Suppressor macrophage (primary cell): ENCODE measurements around the gene RFTN1.
A peak's percentile ranks its signal among the peaks of the same experiment; 100 is the strongest.

Experiments
- DNase-seq, 4 experiments: peaks; one replicate each; pipeline ENCODE4 v3.0.0-alpha.2; 2020 to 2022

RFTN1 gene

GRCh38 chr3:16299746-16300145, 213.8 kb downstream of the RFTN1 start:
- DNase-seq: no peak

DNA sequence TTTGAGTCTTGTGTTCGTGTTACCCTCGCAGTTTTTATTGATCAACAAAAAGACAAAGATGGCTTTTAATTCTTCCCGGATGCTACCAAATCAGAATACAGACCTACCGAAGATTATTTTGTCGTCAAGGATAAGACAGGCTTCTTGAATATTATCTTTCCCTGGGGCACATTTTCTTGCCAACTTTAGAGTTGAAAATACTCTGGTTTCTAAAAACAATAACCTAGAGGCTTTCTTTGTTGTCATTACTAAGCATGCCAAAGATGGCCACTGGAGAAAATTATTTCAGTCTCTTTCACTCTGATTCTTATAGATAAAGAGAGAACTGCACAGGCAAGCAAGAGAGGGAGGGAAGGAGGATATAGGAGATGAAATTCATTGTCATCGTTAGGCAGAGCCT, 214.6 kb downstream of the RFTN1 start:
- DNase-seq: no peak

GRCh38 chr3:16297997-16298885, 215.3 kb downstream of the RFTN1 start:
- DNase-seq: no peak

GRCh38 chr3:16295298-16295890, 218.1 kb downstream of the RFTN1 start:
- no peak for DNase-seq

DNA sequence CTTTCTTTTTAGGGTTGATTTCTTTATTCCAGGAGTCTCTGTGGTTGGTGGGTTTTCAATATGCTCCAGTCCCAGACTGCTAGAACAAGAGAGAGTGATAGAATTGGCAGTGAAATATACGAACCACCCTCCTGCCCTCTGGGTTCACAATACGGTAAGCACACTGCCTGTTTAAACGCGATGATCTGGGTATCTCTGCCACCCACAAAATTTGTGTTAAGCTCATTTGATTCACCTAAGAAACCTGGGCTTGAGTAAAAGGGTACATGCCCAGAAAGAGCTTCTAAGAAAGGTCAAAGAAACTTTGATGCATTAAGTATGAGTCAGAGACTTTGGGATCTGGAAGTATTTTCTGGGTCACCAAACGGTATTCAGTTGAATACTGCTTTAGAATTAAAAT, 218.7 kb downstream of the RFTN1 start:
- no peak for DNase-seq

DNA sequence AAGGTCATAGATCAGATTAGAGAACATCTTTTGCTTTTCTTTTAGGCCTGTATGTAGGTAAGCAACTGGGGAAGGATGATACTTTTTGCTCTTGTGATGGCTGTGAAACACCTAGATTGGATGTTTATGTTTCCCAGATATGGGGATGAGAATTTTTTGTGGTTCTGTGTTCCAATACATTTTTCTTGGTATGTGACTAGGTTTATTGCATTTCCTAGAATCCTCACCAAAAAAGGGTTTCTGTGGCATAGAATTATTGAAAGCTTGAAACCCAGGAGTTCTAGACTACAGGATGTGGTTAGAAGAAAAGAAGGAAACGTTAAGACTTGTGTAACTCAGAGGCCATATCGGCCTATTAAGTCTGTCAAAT, 222.7 kb downstream of the RFTN1 start:
- peak in 2 of 4 experiments; percentile 26 to 43 for DNase-seq

GRCh38 chr3:16290007-16290826, 223.3 kb downstream of the RFTN1 start:
- peak; percentile 69 to 79 (median 70) for DNase-seq

- no peak for DNase-seq
These were observed 224.2 kb downstream of the RFTN1 start for GRCh38 chr3:16289144-16289889.

- no peak for DNase-seq
These were observed 224.8 kb downstream of the RFTN1 start for GRCh38 chr3:16288664-16289063.

DNA sequence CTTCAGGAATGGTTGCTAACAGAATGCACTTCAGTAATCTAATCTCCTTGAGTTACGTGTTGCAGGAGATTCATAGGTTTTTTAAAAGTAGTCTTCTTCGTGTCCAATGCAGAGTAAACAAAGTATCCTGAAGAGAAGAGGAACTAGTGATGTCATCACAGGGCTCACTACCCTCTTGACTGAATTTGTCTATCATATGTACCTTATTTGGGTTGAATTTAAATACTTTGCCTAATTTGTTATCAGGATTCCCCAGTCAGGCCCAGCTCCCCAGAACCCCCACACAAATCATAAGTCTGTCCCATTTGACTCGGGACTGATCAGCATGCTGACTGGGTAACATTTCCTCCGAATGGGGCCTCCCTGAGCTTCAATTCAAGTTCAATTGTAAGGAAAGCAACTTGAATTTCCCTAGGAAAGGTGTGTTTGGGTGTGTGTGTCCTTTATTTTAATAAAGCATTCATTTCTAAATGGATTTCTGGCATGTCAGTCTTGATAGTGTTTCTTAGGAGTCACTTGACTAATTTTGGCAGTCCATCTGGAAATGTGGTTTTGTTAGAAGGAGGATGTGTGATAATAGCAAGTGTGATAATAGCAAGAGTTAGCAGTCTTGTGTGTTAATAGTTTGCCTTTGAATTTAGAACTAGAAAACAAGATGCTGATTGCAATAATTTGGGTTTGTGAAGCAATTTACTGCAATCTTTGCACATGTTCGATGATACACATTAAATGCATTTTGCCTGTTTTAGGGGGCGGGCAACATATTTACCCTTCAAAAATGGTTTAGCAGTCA, 226.6 kb downstream of the RFTN1 start:
- peak in 2 of 4 experiments; percentile 49 to 52 for DNase-seq

DNA sequence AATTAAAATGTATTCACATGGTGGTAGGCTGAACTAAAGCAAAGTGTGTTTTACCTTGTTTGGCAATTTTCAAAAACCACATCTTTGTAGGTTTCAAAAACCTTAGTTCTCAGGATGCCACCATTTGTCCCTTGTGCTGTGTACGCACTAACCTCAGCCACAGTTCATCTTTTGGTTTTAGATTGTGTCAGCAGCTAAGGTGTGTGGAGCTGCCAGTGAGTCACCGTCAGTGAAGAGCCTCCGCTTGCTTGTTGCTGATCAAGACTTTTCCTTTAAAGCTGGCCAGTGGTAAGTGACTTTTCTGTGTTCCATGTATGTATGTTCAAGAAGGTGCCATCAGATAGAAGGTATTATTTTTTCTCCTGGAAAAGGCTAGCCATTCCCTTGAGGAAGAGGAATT, 227.3 kb downstream of the RFTN1 start:
- no peak for DNase-seq

GRCh38 chr3:16284633-16285032, 228.9 kb downstream of the RFTN1 start:
- DNase-seq: no peak

- no peak for DNase-seq
These were observed 232.8 kb downstream of the RFTN1 start for GRCh38 chr3:16280671-16281070.

DNA sequence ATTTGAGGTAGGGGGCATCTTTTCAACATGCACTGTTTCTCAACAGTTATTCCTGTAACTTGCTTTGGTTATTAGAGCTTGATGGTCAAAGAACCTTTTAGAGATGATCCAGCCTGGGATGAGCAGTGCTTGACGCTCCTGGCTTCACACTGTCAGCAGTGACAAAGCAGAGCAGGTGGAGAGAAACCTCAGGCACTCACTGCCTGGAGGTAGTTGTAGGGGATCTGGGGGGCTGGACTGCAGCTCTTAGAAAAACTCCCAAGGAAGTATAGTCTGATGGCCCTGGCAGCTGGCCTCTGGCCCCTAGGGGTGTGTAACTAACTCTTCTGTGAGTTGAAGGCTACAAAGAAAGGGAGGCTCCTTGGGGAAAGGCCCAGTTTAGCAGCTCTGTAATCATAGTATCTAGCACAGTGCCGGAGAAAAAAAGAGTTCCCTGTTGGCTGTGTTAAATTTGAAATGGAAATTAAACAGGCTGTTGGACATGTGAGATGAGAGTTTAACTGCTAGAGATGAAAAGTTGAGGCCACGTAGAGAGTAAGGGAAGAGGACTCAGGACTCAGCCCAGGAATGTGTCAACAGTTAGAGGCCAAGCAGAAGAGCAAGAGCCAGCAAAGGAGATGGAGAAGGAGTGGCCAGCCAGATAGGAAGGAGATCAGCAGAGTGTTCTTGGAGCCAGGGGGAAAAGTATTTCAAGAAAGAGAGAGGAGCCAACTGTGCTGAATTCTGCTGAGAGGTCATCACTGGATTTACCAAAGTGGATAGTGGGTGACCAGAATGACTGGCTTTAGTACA, 234.3 kb downstream of the RFTN1 start:
- DNase-seq: no peak

GRCh38 chr3:16277471-16277870, 236.0 kb downstream of the RFTN1 start:
- DNase-seq: no peak

- DNase-seq: no peak
These were observed 239.6 kb downstream of the RFTN1 start for GRCh38 chr3:16273867-16274266.

DNA sequence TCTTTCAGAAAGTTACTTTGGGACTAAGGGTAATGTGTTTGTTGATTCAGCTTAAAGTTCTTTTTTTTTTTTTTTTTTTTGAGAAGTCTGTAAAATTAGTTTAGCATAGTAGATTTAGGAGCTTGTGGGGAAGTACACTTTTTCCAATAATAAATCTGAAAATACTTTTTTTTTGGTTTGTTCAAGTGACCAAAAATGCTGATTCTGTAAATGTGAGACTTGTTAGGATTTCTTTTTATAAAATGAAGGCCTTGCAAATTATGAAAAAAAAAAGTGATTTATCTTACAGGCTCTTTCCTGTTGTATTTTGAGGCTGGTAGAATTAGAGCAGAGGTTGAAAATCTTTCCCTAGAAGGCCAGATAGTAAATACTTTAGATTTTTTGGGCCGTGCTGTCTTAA, 240.9 kb downstream of the RFTN1 start:
- no peak for DNase-seq

DNA sequence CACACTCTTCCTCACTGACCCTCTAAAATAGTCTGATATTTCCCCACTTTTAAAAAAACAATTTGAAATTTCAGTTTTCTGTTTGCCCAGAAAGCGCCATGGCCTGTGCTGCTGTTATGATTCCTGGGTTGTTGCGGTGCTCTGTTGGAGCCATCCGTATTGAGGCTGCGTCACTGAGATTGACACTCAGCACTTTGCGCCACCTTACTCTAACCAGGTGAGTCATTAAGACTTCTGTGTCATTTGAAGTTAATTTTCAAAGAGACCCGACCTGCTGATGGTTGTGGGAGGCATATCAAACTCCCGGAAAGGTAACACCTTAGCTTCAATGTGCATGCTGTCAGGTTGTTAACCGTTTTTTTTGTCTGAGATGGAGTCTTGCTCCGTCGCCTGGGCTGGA, 242.6 kb downstream of the RFTN1 start:
- DNase-seq: no peak

GRCh38 chr3:16266714-16267113, 246.8 kb downstream of the RFTN1 start:
- DNase-seq: no peak
